ENCODE measurements around the gene RPL12.

GRCh38 chr9:127399736-127400269 lies 51.4 kb downstream of the RPL12 start:
- TF ChIP-seq POLR2A (IDR thresholded peaks at IDR 0.05) (no peak), CTCF (IDR thresholded peaks at IDR 0.05) (no peak)

All from suprapubic skin (tissue), 3 donors.